Esophagus (tissue), 2 donors: Measurements from ENCODE around the gene PCSK9. TPM values are rescaled to one million over a fixed set of nuclear protein-coding genes. Genes with fewer than 3 reads are reported as not detected.

Experiments
- H3K27ac ChIP-seq, 2 donors: one replicate each; pipeline ENCODE4 v1.5.1; 2013; ENCODE audit warnings: low read depth in 2 of 2, mild to moderate bottlenecking in 2 of 2, inconsistent platforms in 1 of 2, low read length in 1 of 2, moderate library complexity in 1 of 2
- H3K27me3 ChIP-seq, 2 donors: one replicate each; pipeline ENCODE4 v1.6.1; 2013; ENCODE audit warnings: low read length in 2 of 2, control low read depth in 1 of 2, mild to moderate bottlenecking in 1 of 2; ENCODE audit not compliant: insufficient read depth in 2 of 2, control insufficient read depth in 1 of 2
- H3K36me3 ChIP-seq, 2 donors: one replicate each; pipeline ENCODE4 v1.6.1; 2013; ENCODE audit warnings: low read length in 1 of 2; ENCODE audit not compliant: control insufficient read depth in 2 of 2, insufficient read depth in 2 of 2
- H3K4me1 ChIP-seq, 2 donors: one replicate each; pipeline ENCODE4 v1.6.1; 2013; ENCODE audit warnings: low read length in 1 of 2; ENCODE audit not compliant: control insufficient read depth in 2 of 2, insufficient read depth in 2 of 2
- H3K4me3 ChIP-seq, 2 donors: one replicate each; pipeline ENCODE4 v1.5.1; 2013; ENCODE audit warnings: low read length in 2 of 2, mild to moderate bottlenecking in 2 of 2, low read depth in 1 of 2, moderate library complexity in 1 of 2
- H3K9me3 ChIP-seq, 2 donors: one replicate each; pipeline ENCODE4 v1.6.1; 2013; ENCODE audit warnings: mild to moderate bottlenecking in 2 of 2, low read depth in 1 of 2, low read length in 1 of 2, moderate library complexity in 1 of 2; ENCODE audit not compliant: control insufficient read depth in 2 of 2, insufficient read depth in 1 of 2
- WGBS, 2 donors: extraction: QIAGEN DNeasy Blood & Tissue Kit; methylation state at CpG; one replicate each; pipeline ENCODE4 v1.1.7; 2013; 5-methylcytosine and 5-hydroxymethylcytosine counted together
- polyA plus RNA-seq, 2 donors: library from polyadenylated mRNA; stranded (reverse); fragments of 200-250 nt; gene quantifications; one replicate each; pipeline ENCODE4 v1.2.3, GENCODE V29; 2013
- donor health status: healthy with polysubstance abuse.
- donor health status: Bipolar disorder and iron deficiency.

Gene PCSK9
- polyA plus RNA-seq, 2 donors, result 5.1 to 5.3 TPM

- Histone ChIP-seq H3K9me3 (no peaks in the 10 kb centered on the region), H3K36me3 (peaks cover 18 to 43% of the 10 kb centered on the region in 2 donors), H3K4me1 (no peaks in the 10 kb centered on the region), H3K4me3 (no peak overlapping the region), H3K27ac (no peak overlapping the region), H3K27me3 (no peaks in the 10 kb centered on the region)
- WGBS, 2 donors, result 82 to 83% methylated on average over 17 of the region's 17 CpGs
Measured at GRCh38 chr1:55070293-55071164, 31.2 kb downstream of the PCSK9 start.

- Histone ChIP-seq H3K9me3 (no peaks in the 10 kb centered on the region), H3K27ac (no peak overlapping the region), H3K36me3 (peaks cover 13 to 38% of the 10 kb centered on the region in 2 donors), H3K4me1 (no peaks in the 10 kb centered on the region), H3K27me3 (no peaks in the 10 kb centered on the region), H3K4me3 (no peak overlapping the region)
- WGBS, 2 donors, result 49% methylated on average over 8 of the region's 8 CpGs
Measured at GRCh38 chr1:55071477-55071876, 32.1 kb downstream of the PCSK9 start.

GRCh38 chr1:55073187-55073916 lies 34.0 kb downstream of the PCSK9 start:
- no peaks in the 10 kb centered on the region for H3K9me3 ChIP-seq
- H3K27me3 ChIP-seq, result no peaks in the 10 kb centered on the region
- no peak overlapping the region for H3K4me3 ChIP-seq
- H3K4me1 ChIP-seq, result no peaks in the 10 kb centered on the region
- no peak overlapping the region for H3K27ac ChIP-seq
- H3K36me3 ChIP-seq, result peaks cover 14 to 29% of the 10 kb centered on the region in 2 donors
- 81 to 86% methylated on average over 3 of the region's 3 CpGs for WGBS, 2 donors

- Histone ChIP-seq H3K27me3 (no peaks in the 10 kb centered on the region), H3K27ac (no peak overlapping the region), H3K36me3 (peaks cover 16 to 29% of the 10 kb centered on the region in 2 donors), H3K4me3 (no peak overlapping the region), H3K4me1 (no peaks in the 10 kb centered on the region), H3K9me3 (no peaks in the 10 kb centered on the region)
- 74 to 98% methylated on average over 2 of the region's 2 CpGs for WGBS, 2 donors
Measured at GRCh38 chr1:55074455-55074854, 35.1 kb downstream of the PCSK9 start.

GRCh38 chr1:55076356-55076755 lies 37.0 kb downstream of the PCSK9 start:
- Histone ChIP-seq H3K4me3 (no peak overlapping the region), H3K36me3 (peaks cover 6 to 23% of the 10 kb centered on the region in 2 donors), H3K27me3 (no peaks in the 10 kb centered on the region), H3K4me1 (no peaks in the 10 kb centered on the region), H3K27ac (no peak overlapping the region), H3K9me3 (no peaks in the 10 kb centered on the region)
- WGBS, 2 donors, result 93 to 100% methylated on average over 1 of the region's 1 CpG

- H3K27ac ChIP-seq, result no peak overlapping the region
- H3K9me3 ChIP-seq, result no peaks in the 10 kb centered on the region
- H3K36me3 ChIP-seq, result peaks cover 8 to 19% of the 10 kb centered on the region in 2 donors
- 82 to 84% methylated on average over 3 of the region's 3 CpGs for WGBS, 2 donors
- no peak overlapping the region for H3K4me3 ChIP-seq
- no peaks in the 10 kb centered on the region for H3K4me1 ChIP-seq
- no peaks in the 10 kb centered on the region for H3K27me3 ChIP-seq
Measured at GRCh38 chr1:55078470-55078869, 39.1 kb downstream of the PCSK9 start.

- Histone ChIP-seq H3K4me3 (no peak overlapping the region), H3K27me3 (no peaks in the 10 kb centered on the region)
- 97% methylated on average over 7 of the region's 7 CpGs for WGBS, 2 donors
Measured at GRCh38 chr1:55079651-55080050, 40.3 kb downstream of the PCSK9 start.

GRCh38 chr1:55081188-55081904 lies 42.0 kb downstream of the PCSK9 start:
- H3K27me3 ChIP-seq, result no peaks in the 10 kb centered on the region
- no peaks in the 10 kb centered on the region for H3K4me1 ChIP-seq
- no peaks in the 10 kb centered on the region for H3K9me3 ChIP-seq
- H3K4me3 ChIP-seq, result no peak overlapping the region
- H3K27ac ChIP-seq, result no peak overlapping the region
- H3K36me3 ChIP-seq, result peaks cover 9 to 18% of the 10 kb centered on the region in 2 donors
- 65 to 69% methylated on average over 9 of the region's 9 CpGs for WGBS, 2 donors

More at GRCh38 chr1:55079651-55080050, 40.3 kb downstream of the PCSK9 start:
- H3K9me3 ChIP-seq, result no peaks in the 10 kb centered on the region
- H3K27ac ChIP-seq, result no peak overlapping the region
- no peaks in the 10 kb centered on the region for H3K4me1 ChIP-seq
- H3K36me3 ChIP-seq, result peaks cover 8 to 16% of the 10 kb centered on the region in 2 donors

GRCh38 chr1:55081905-55082296 lies 42.6 kb downstream of the PCSK9 start:
- 54 to 59% methylated on average over 2 of the region's 2 CpGs for WGBS, 2 donors
- peaks cover 9 to 18% of the 10 kb centered on the region in 2 donors for H3K36me3 ChIP-seq
- H3K4me1 ChIP-seq, result no peaks in the 10 kb centered on the region
- H3K27ac ChIP-seq, result no peak overlapping the region
- H3K27me3 ChIP-seq, result no peaks in the 10 kb centered on the region
- no peaks in the 10 kb centered on the region for H3K9me3 ChIP-seq
- no peak overlapping the region for H3K4me3 ChIP-seq
